ENCODE measurements around the gene KRT38.
"Not testable (repeated sequence)": the region's sequence is repeated elsewhere in the genome, so short reads cannot be mapped to it uniquely, and the experiment has no call there.

The KRT38 gene

GRCh38 chr17:41462705-41463104, 21.9 kb upstream of the KRT38 start:
- no peak for DNase-seq (ENCODE audit: low read depth)

GRCh38 chr17:41457676-41458075, 16.9 kb upstream of the KRT38 start:
- no peak for DNase-seq (ENCODE audit: low read depth)

- no peak for DNase-seq (ENCODE audit: low read depth)
These were observed 15.4 kb upstream of the KRT38 start for GRCh38 chr17:41456204-41456603.

GRCh38 chr17:41455236-41455635, 14.5 kb upstream of the KRT38 start:
- no peak for DNase-seq (ENCODE audit: low read depth)

GRCh38 chr17:41453066-41453465, 12.3 kb upstream of the KRT38 start:
- no peak for DNase-seq (ENCODE audit: low read depth)

- no peak for DNase-seq (ENCODE audit: low read depth)
These were observed 11.5 kb upstream of the KRT38 start for GRCh38 chr17:41452281-41452680.

- no peak for DNase-seq (ENCODE audit: low read depth)
These were observed 10.5 kb upstream of the KRT38 start for GRCh38 chr17:41451154-41451728.

GRCh38 chr17:41449008-41449407, 8.2 kb upstream of the KRT38 start:
- no peak for DNase-seq (ENCODE audit: low read depth)

- DNase-seq (ENCODE audit: low read depth): no peak
These were observed 7.7 kb upstream of the KRT38 start for GRCh38 chr17:41448506-41448905.

- DNase-seq (ENCODE audit: low read depth): no peak
These were observed 6.0 kb upstream of the KRT38 start for GRCh38 chr17:41446806-41447205.

GRCh38 chr17:41444640-41445039, 3.9 kb upstream of the KRT38 start:
- no peak for DNase-seq (ENCODE audit: low read depth)

- DNase-seq (ENCODE audit: low read depth): no peak
These were observed 3.4 kb upstream of the KRT38 start for GRCh38 chr17:41444186-41444585.

- no peak for DNase-seq (ENCODE audit: low read depth)
These were observed 2.0 kb upstream of the KRT38 start for GRCh38 chr17:41442739-41443138.

GRCh38 chr17:41439375-41439774, 1.4 kb downstream of the KRT38 start:
- no peak for DNase-seq (ENCODE audit: low read depth)

- no peak for DNase-seq (ENCODE audit: low read depth)
These were observed 3.0 kb downstream of the KRT38 start for GRCh38 chr17:41437769-41438168.

- no peak for DNase-seq (ENCODE audit: low read depth)
These were observed 3.5 kb downstream of the KRT38 start for GRCh38 chr17:41437254-41437653.

- no peak for DNase-seq (ENCODE audit: low read depth)
These were observed 6.4 kb downstream of the KRT38 start for GRCh38 chr17:41434415-41434814.

- DNase-seq (ENCODE audit: low read depth): no peak
These were observed 6.8 kb downstream of the KRT38 start for GRCh38 chr17:41434005-41434404.

GRCh38 chr17:41433586-41433985, 7.2 kb downstream of the KRT38 start:
- no peak for DNase-seq (ENCODE audit: low read depth)

GRCh38 chr17:41430376-41430775, 10.4 kb downstream of the KRT38 start:
- not testable (repeated sequence) for DNase-seq (ENCODE audit: low read depth)

GRCh38 chr17:41429667-41430066, 11.1 kb downstream of the KRT38 start:
- DNase-seq (ENCODE audit: low read depth): no peak

GRCh38 chr17:41428591-41429291, 12.0 kb downstream of the KRT38 start:
- no peak for DNase-seq (ENCODE audit: low read depth)

GRCh38 chr17:41424111-41424635, 16.6 kb downstream of the KRT38 start, which contains the start of gene KRT37:
KRT37 (minus strand) TSS chr17:41424585; CDS start chr17:41424523, 62 bp downstream.
- no peak for DNase-seq (ENCODE audit: low read depth)

GRCh38 chr17:41422586-41422985, 18.2 kb downstream of the KRT38 start:
- DNase-seq (ENCODE audit: low read depth): not testable (repeated sequence)

Data from stimulated activated CD8-positive, alpha-beta memory T cell treated with anti-CD3 and anti-CD28 coated beads, Interleukin-7, amount 100 ng/mL, for 24 hours (primary cell).